Femur (tissue), 1 donor: ENCODE data around the gene BMPR1B.
A peak's percentile ranks its signal among the peaks of the same experiment; 100 is the strongest.

Source experiments
- DNase-seq: peaks from one replicate; pipeline ENCODE4 v3.0.0-alpha.2; 2017

BMPR1B gene

DNA sequence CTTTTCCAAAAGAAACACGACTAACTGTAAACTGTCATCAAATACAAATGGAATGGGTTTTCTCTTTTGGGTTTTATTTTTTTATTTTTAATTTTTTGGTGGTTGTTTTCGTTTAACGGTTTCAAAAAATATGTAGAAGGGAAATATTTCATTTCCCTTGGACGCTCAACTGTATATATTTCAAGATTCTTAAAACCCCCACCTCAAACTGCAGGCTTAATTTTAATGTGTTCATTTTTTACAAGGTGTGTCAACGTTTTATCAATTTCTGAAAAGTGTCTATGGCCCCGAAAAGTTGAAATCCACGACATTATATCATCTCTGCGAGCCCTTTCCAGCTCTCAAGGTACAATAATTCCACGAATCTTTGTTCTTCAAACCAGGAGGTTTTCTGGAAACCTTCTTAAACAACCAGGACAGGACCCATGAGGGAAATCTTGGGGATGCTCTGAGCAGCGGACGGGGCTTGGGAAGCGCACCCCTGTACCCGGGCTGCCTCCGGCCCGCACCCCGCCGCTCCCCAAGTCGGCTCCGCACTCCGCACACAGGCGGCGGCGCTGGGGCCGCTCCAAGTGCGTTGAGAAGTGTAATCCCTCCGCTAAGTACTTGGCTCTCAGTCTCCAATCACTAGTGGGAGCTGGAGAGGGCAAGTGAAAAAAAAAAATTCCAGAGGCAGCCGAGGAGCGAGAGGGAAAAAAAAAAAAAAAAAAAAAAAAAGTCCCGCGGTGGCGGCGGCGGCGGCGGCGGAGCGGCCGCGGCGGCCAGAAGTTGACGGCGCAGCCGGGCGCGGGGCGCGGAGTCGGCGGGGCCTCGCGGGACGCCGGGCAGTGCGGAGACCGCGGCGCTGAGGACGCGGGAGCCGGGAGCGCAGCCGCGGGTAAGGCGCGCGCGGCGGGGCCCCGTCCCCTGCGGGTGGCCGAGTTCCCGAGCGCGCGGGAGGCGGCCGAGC, at the start of gene BMPR1B:
BMPR1B (plus strand) TSS at position 764 of the 949 bp plus-strand sequence. CDS start 346,470 bp downstream, outside the sequence.
- peak; percentile 66 for DNase-seq

DNA sequence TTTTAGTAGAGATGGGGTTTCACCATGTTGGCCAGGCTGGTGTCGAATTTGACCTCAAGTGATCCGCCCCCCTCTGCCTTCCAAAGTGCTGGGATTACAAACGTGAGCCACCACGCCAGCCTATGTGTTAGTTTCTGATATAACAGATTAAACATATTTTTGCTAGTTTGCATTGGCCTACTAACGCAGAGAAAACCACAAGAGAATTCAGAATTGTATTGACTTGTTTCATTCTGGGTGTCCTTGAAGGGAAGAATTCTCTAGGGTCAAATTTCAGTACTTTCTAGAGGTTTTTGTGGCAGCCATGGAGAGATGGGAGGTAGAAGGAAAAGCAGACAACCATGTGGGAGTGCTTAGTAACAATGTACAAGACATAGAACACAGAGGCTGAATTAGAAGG, 46.1 kb upstream of the BMPR1B start:
- no peak for DNase-seq

GRCh38 chr4:94714365-94715160, 43.2 kb upstream of the BMPR1B start:
- DNase-seq, result no peak

- no peak for DNase-seq
Measured at GRCh38 chr4:94715726-94716125, 42.0 kb upstream of the BMPR1B start.

GRCh38 chr4:94721310-94721709, 36.4 kb upstream of the BMPR1B start:
- no peak for DNase-seq

DNA sequence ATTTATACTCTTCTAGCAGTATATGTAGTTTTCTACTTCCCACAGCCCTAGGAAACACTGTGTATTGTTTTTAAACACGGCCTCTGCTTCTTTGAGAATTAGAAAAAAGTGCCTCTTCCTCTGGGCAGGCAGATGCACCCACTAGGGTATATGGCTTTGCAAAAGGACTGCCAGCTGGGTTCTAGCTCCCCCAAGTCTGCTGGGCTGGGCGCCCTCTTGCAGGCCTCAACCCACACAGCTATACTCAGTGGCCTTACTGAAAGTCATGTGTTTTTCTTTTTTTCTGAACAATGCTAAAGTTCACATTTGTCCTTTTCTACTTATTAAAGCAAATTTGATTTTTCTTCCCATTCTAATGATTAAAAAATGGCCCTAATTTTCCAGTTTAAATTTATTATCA, 35.5 kb upstream of the BMPR1B start:
- DNase-seq, result no peak

GRCh38 chr4:94722748-94723147, 35.0 kb upstream of the BMPR1B start:
- DNase-seq, result no peak

- no peak for DNase-seq
Measured at GRCh38 chr4:94724016-94724790, 33.6 kb upstream of the BMPR1B start.

- DNase-seq, result no peak
Measured at GRCh38 chr4:94726524-94727123, 31.1 kb upstream of the BMPR1B start.

GRCh38 chr4:94728056-94728766, 29.5 kb upstream of the BMPR1B start:
- DNase-seq, result no peak

DNA sequence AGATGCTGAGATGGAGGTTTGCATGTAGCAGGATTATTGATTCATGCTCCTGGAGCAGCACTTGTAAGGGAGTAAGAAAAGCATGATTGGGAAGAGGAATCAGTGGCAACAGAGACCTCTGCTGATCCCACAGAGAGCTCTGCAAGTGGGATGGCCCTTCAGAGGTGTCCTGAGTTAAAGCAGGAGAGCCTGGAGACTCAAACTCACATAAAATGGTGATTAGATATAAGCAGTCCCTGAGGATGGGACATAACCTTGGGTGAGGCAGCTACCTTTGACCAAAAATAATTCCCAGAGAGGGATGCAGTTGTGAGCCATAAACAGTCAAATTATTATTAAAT, 25.4 kb upstream of the BMPR1B start:
- no peak for DNase-seq

DNA sequence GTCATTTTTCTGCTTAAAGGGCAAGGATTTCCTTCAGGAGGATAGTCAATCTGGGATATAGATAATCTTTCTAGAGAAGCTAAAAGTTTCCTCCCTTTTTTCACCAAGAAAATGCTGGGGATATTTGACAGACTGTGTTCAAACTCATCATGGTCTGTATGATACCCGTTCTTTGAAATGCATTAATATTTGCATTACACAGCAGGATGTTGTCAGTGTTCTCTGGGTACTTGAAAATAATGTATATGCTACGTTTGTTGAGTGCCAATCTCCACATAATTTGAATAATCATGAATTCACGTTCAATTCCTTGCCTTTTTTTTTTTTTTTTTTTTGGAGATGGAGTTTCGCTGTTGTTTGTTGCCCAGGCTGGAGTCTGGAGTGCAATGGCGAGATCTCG, 18.0 kb upstream of the BMPR1B start:
- no peak for DNase-seq

DNA sequence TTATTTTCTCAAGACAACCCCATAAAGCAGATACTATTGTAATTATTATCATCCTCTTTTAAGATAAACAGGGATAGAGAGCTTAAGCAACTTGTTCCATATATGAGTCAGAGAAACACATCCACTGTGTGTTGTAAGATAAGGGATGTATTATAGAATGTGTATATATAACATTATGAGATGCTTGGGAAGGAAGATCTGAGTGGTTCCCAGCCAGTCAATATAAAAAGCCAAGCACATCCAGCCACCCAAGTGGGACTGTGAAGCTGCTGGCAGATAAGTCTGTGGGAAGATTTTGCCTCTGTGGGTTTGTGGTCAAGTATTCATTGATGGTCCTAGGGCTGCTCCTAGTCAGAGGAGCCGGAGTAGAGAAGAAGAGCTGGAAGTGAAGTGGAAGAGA, 16.5 kb upstream of the BMPR1B start:
- DNase-seq, result no peak

GRCh38 chr4:94743838-94744237, 13.9 kb upstream of the BMPR1B start:
- no peak for DNase-seq

GRCh38 chr4:94744850-94745249, 12.9 kb upstream of the BMPR1B start:
- DNase-seq, result no peak

DNA sequence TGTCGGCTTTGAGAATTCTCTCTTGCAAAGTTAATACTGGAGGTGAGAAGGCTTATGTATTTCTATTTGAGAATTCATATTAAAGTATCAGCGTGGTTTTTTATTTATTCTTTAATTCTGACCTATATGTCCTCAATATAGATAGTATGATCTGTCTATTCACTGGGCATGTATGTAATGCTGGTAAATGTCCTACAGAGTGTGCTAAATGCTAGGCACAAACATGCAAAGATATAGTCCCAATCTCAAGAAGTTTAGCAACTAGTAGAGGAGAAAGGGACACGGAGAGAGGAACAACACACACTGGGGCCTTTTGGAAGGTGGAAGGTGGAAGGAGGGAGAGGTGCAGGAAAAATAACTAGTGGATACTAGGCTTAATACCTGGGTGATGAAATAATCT, 11.0 kb upstream of the BMPR1B start:
- no peak for DNase-seq

DNA sequence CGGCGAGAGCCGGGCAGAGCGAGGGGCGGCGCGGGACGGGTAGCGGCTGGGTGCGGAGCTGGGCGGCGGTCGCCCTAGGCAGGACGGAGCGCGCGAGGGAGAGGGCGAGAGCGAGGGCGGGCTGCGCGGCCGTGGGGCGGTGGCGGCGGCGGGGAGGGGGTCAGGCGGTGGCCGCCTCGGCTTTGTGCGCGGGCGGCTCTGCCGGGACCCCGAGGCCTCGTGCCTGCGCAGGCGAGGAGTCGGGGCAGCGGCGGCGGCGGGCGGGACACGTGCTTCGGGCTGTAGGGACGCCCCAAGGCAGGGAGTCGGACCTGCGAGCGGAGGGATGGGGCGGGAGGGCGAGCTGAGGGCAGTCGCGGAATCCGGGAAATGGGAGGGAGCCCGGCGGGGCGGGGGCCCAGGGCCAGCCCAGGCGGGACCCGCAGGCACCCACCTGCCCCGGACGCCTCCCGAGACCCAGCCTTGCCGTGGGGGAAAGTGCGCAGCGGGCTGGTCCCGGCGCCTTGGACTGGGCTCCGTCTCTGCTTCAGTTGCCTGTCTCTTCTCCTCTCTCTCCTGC, 465 bp downstream of the BMPR1B start:
- DNase-seq, result peak; percentile 72

DNA sequence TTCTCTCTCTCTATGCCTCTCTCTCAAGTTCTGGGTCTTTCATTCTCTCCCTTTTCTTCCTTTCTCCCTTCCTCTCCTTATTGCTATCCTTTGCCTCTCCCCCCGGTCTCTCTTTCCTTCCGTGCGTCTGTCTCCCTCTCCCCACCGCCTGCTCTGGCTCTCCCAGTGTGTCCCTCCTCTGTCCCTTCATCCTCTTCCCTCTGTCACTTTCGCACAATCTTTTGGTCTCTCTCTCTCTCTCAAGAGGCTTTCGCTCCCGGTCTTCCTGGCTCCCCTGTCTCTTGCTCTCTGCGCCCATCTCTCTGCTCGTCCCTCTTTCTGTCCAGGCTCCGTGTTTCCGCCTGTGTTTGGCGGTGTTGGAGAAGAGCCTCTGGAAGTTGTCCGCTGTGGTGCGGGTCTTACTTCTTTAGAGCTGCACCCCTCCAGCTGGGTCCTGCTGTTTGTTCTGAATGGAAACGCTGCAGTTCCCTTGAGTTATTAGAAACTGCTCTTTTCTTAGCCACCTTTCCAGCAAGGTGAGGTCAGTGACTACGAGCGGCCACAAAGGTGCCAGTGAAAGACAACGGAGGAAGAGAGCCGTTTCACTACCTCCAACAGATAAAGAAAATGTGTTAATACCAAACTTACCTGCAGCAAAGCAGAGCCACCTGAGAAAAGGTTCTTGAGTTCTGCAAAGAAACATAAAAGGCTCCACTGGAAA, 1.1 kb downstream of the BMPR1B start:
- DNase-seq, result peak; percentile 24

DNA sequence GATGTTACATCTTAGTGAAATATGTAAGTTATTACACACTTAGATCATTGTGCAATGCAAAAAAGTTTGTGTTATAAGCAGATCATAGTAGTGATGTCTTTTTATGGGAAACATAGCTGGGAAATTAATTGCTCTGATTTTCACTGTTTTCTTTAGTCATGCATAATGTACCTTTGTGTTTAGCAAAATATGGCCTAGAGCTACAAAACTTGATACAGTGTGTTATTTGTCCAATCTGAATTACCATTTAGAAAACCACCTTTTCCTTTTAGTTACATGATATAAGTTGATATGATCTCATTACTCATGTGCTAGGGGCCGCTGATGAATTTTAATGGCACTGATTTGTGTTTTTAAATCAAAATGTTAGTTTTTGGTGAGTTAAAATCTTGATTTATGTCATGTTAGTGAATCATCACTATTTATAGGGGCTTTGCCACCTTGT, 2.0 kb downstream of the BMPR1B start:
- DNase-seq, result no peak

- no peak for DNase-seq
Measured at GRCh38 chr4:94762326-94762725, 4.6 kb downstream of the BMPR1B start.

DNA sequence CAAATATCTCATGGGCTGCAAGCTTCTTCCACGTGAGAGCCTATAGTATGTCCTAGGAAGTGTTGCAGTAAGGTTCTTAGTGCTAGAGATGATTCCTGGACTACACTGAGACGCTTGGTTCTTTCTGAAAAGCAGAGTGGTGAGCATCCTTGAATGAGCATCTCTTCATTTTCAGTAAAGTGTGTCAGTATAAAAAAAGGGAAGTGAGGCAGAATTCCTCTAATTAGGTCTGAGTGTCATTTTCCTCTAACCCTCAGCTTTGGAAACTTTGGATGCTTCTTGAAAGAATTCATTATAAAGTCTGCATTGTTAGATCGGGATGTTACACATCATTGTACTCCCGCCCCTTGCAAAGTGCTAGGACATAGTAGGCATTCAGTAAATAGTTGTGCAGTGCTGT, 5.2 kb downstream of the BMPR1B start:
- no peak for DNase-seq
